HepG2 (cell line): ENCODE data around the gene MLN. TPM values are rescaled to one million over a fixed set of nuclear protein-coding genes. Genes with fewer than 3 reads are reported as not detected.

ENCODE experiments used
- ATAC-seq: fragments of 200-7000 bp; cut with Tn5 transposase; 3 replicates; pipeline ENCODE4 v1.9.1; 2020; ENCODE audit warnings: mild to moderate bottlenecking, moderate library complexity
- BruUV-seq: library from RNA; stranded (reverse); fragments of 400-500 nt; replicated peaks from 2 replicates; lab custom pipeline; 2021; lab: Mats Ljungman, UMichigan
- CTCF ChIA-PET: fragments of 300-600 bp; formaldehyde crosslinking; extraction: SDS; loops from one replicate; lab custom pipeline; 2021; ENCODE audit warnings: low total read pairs, inconsistent platforms, low intra/inter-chr PET ratio; lab: Yijun Ruan, JAX
- POLR2A ChIA-PET: fragments of 350-600 bp; sonication (Branson Sonifier 250); formaldehyde crosslinking; loops from one replicate; lab custom pipeline; 2020; ENCODE audit warnings: antibody characterized with exemption, inconsistent platforms; lab: Yijun Ruan, JAX
- DNase-seq: peaks from one replicate; pipeline ENCODE4 v3.0.0-alpha.2; 2015; ENCODE audit warnings: low spot score
- FAIRE-seq: peaks from 3 replicates; lab custom pipeline; 2011; peaks lifted over from hg19 to GRCh38; lab: Jason Lieb, UNC
- H2AFZ ChIP-seq: one replicate; pipeline ENCODE4 v1.6.1; 2011; ENCODE audit warnings: low read length, inconsistent platforms
- H3K27ac ChIP-seq: fragments of 300-600 bp; 3 replicates; pipeline ENCODE4 v1.8.0; 2011; ENCODE audit warnings: mixed run types, mild to moderate bottlenecking, mixed read lengths, low read length, inconsistent platforms; ENCODE audit not compliant: insufficient read depth; ENCODE audit errors: extremely low read length
- H3K27me3 ChIP-seq, 2 experiments: fragments of 200-600 bp in 1 of 2; 2 replicates in 1 of 2; 3 replicates in 1 of 2; pipeline versions ENCODE4 v1.6.0 to v1.8.0; 2011; ENCODE audit warnings: low read length in 2 of 2, mild to moderate bottlenecking in 2 of 2, moderate library complexity in 2 of 2, inconsistent platforms in 1 of 2; ENCODE audit not compliant: insufficient read depth in 2 of 2, control insufficient read depth in 1 of 2
- H3K36me3 ChIP-seq, 2 experiments: fragments of 200-600 bp in 1 of 2; replicated peaks in 1 of 2; 2 replicates in 1 of 2; 3 replicates in 1 of 2; pipeline versions ENCODE4 v1.5.1 to v1.8.0; 2011; ENCODE audit warnings: low read length in 2 of 2, inconsistent platforms in 1 of 2; ENCODE audit not compliant: insufficient read depth in 2 of 2, control insufficient read depth in 1 of 2
- H3K4me1 ChIP-seq: 2 replicates; pipeline ENCODE4 v1.5.1; 2012; ENCODE audit warnings: low read length, inconsistent platforms; ENCODE audit not compliant: insufficient read depth
- H3K4me2 ChIP-seq: 2 replicates; pipeline ENCODE4 v1.6.0; 2011; ENCODE audit warnings: low read depth, low read length, inconsistent platforms
- H3K4me3 ChIP-seq, 3 experiments: fragments of 200-600 bp in 1 of 3; sonication (generic), shearing (Covaris generic) in 1 of 3; replicated peaks in 1 of 3; 2 replicates each; pipeline ENCODE4 v1.5.1; 2011 to 2016; ENCODE audit warnings: low read length in 3 of 3, inconsistent platforms in 2 of 3, low read depth in 2 of 3, mild to moderate bottlenecking in 2 of 3, control low read depth in 1 of 3, mixed read lengths in 1 of 3; ENCODE audit not compliant: insufficient read depth in 1 of 3
- H3K79me2 ChIP-seq: one replicate; pipeline ENCODE4 v1.6.1; 2011; ENCODE audit warnings: low read length, inconsistent platforms; ENCODE audit not compliant: insufficient read depth
- H3K9ac ChIP-seq: 2 replicates; pipeline ENCODE4 v1.6.0; 2011; ENCODE audit warnings: mild to moderate bottlenecking, low read depth, low read length, inconsistent platforms; ENCODE audit not compliant: insufficient read depth
- H3K9me3 ChIP-seq: 2 replicates; pipeline ENCODE4 v1.5.1; 2012; ENCODE audit warnings: mild to moderate bottlenecking, low read length
- H4K20me1 ChIP-seq: 2 replicates; pipeline ENCODE4 v1.6.0; 2011; ENCODE audit warnings: inconsistent platforms, mild to moderate bottlenecking, low read length, moderate library complexity; ENCODE audit not compliant: insufficient read depth
- ARHGAP35 ChIP-seq: sonication (generic); formaldehyde crosslinking; IDR thresholded peaks from 2 replicates; pipeline ENCODE4 v1.9.0; 2022; ENCODE audit warnings: mild to moderate bottlenecking, inconsistent platforms, moderate library complexity, missing genetic modification reagents, borderline replicate concordance
- BORCS8-MEF2B ChIP-seq: sonication (generic); formaldehyde crosslinking; IDR thresholded peaks from 2 replicates; pipeline ENCODE4 v1.8.0; 2022; ENCODE audit warnings: mild to moderate bottlenecking, missing genetic modification reagents
- CSRNP1 ChIP-seq: sonication (generic); formaldehyde crosslinking; IDR thresholded peaks from 2 replicates; pipeline ENCODE4 v1.8.1; 2023; ENCODE audit warnings: mild to moderate bottlenecking, missing genetic modification reagents
- CTCF ChIP-seq: sonication (generic); formaldehyde crosslinking; IDR thresholded peaks from 2 replicates; pipeline ENCODE4 v1.5.0; 2020; ENCODE audit warnings: mild to moderate bottlenecking, missing genetic modification reagents, moderate library complexity
- GTF2F1 ChIP-seq: fragments of 150-350 bp; IDR thresholded peaks from 2 replicates; pipeline ENCODE4 v1.6.1; 2014; ENCODE audit warnings: low read length
- HNF1B ChIP-seq: sonication (generic); formaldehyde crosslinking; IDR thresholded peaks from 2 replicates; pipeline ENCODE4 v1.5.1; 2020; ENCODE audit warnings: mild to moderate bottlenecking, moderate library complexity, missing genetic modification reagents
- NFATC3 ChIP-seq: sonication (generic); formaldehyde crosslinking; IDR thresholded peaks from 2 replicates; pipeline ENCODE4 v1.5.1; 2020; ENCODE audit warnings: mild to moderate bottlenecking, missing genetic modification reagents
- NFRKB ChIP-seq: fragments of 450-650 bp; IDR thresholded peaks from 2 replicates; pipeline ENCODE4 v1.6.1; 2017
- PRPF4 ChIP-seq: fragments of 200-400 bp; formaldehyde crosslinking; IDR thresholded peaks from 2 replicates; pipeline ENCODE4 v1.6.1; 2016; ENCODE audit warnings: low read length, low read depth; ENCODE audit not compliant: poor library complexity, severe bottlenecking
- THAP8 ChIP-seq: sonication (generic); formaldehyde crosslinking; IDR thresholded peaks from 2 replicates; pipeline ENCODE4 v1.5.1; 2020; ENCODE audit warnings: missing genetic modification reagents, mild to moderate bottlenecking, borderline replicate concordance
- ZC3H4 ChIP-seq: sonication (generic); formaldehyde crosslinking; IDR thresholded peaks from 2 replicates; pipeline ENCODE4 v1.4.0; 2020; ENCODE audit warnings: missing genetic modification reagents, borderline replicate concordance
- ZNF383 ChIP-seq: sonication (generic); formaldehyde crosslinking; IDR thresholded peaks from 2 replicates; pipeline ENCODE4 v1.4.0; 2020; ENCODE audit warnings: missing genetic modification reagents, mild to moderate bottlenecking, borderline replicate concordance
- ZNF558 ChIP-seq: sonication (generic); formaldehyde crosslinking; IDR thresholded peaks from 2 replicates; pipeline ENCODE4 v1.9.0; 2022; ENCODE audit warnings: mild to moderate bottlenecking, missing genetic modification reagents, borderline replicate concordance
- ZNF569 ChIP-seq: sonication (generic); formaldehyde crosslinking; IDR thresholded peaks from 2 replicates; pipeline ENCODE4 v1.5.0; 2020; ENCODE audit warnings: mild to moderate bottlenecking, missing genetic modification reagents, moderate library complexity, borderline replicate concordance
- ZXDC ChIP-seq: sonication (generic); formaldehyde crosslinking; IDR thresholded peaks from 2 replicates; pipeline ENCODE4 v1.5.0; 2020; ENCODE audit warnings: mild to moderate bottlenecking, missing genetic modification reagents
- WGBS: methylation state at CpG from one replicate; pipeline ENCODE4 v1.1.6; 2017; ENCODE audit warnings: low lambda C conversion rate; 5-methylcytosine and 5-hydroxymethylcytosine counted together
- in situ Hi-C: cut with HindIII; loops from 2 replicates; pipeline ENCODE4 v1.10.0; 2017; ENCODE audit warnings: low pct_unique_long_range_greater_than_20kb; ENCODE audit not compliant: extremely low pct_ligation_motif_present
- intact Hi-C: fragments of 100-400 bp; cut with micrococcal nuclease; formaldehyde crosslinking; loops from one replicate; pipeline ENCODE4 v1.10.0; 2022; ENCODE audit not compliant: unreplicated experiment
- polyA plus RNA-seq, 8 experiments: library from polyadenylated mRNA; depleted of rRNA in 3 of 8; stranded (reverse) in 7 of 8; unstranded in 1 of 8; fragments of >200 nt; fragmentation: Illumina TruSeq in 4 of 8; extraction: Trizol in 4 of 8; gene quantifications; 2 replicates each; pipeline versions ENCODE4 v1.2.1 to v1.2.3, GENCODE V29; 2011 to 2016; ENCODE audit warnings: low read depth in 4 of 8, missing spikeins in 1 of 8, mixed read lengths in 1 of 8; ENCODE audit not compliant: insufficient read depth in 1 of 8
- total RNA-seq, 5 experiments: library from RNA; depleted of rRNA; stranded (reverse); fragments of >200 nt; fragmentation: Illumina TruSeq; extraction: Trizol; gene quantifications; 2 replicates each; pipeline ENCODE4 v1.2.3, GENCODE V29; 2016; ENCODE audit warnings: low read depth in 1 of 5

Gene MLN
- total and polyA plus RNA-seq, 2 of the 13 experiments (the other 11 are each of a cell fraction or from before 2014, with no cell fraction given) = not detected

- CTCF ChIA-PET = interaction anchor here (0.9 kb wide), 1 partner anchor 45 kb away, joined by 3 read pairs; no protein-coding TSS in a partner anchor
- TF ChIP-seq HNF1B (CRISPR knock-in tag) (0 out of 2 replicates have a peak, but pooled peaks have one; percentile 27), PRPF4 (peak; percentile 4), NFRKB (no peak), ARHGAP35 (no peak), THAP8 (CRISPR knock-in tag) (0 out of 2 replicates have a peak, but pooled peaks have one; percentile 10), ZNF383 (0 out of 2 replicates have a peak, but pooled peaks have one; percentile 27), ZNF558 (CRISPR knock-in tag) (no peak), ZC3H4 (0 out of 2 replicates have a peak, but pooled peaks have one; percentile 11), CSRNP1 (0 out of 2 replicates have a peak, but pooled peaks have one; percentile 27), ZXDC (CRISPR knock-in tag) (no peak), NFATC3 (CRISPR knock-in tag) (no peak), ZNF569 (no peak), CTCF (CRISPR knock-in tag) (no peak), GTF2F1 (no peak), BORCS8-MEF2B (CRISPR knock-in tag) (no peak)
These were observed 14.3 kb downstream of the MLN start for GRCh38 chr6:33789550-33789895.

More at GRCh38 chr6:33789550-33789895, 14.3 kb downstream of the MLN start:
- H3K9ac ChIP-seq = no peak overlapping the region
- ATAC-seq (no peak), FAIRE-seq (no peak), DNase-seq (no peak)
- H3K27me3 ChIP-seq = peaks cover 0 to 16% of the 10 kb centered on the region in 2 experiments; a peak in 2 of 5 replicates
- BruUV-seq = TSS peak; percentile 76
- peaks cover 9% of the 10 kb centered on the region; the same call in 1 of the 2 replicates for H4K20me1 ChIP-seq
- H3K4me2 ChIP-seq = peak overlapping the region; percentile 60
- WGBS = 100% methylated on average over 11 of the region's 11 CpGs
- POLR2A ChIA-PET = interaction anchor here (2.0 to 2.1 kb wide), 2 partner anchors 11 to 78 kb away, joined by 7 to 13 read pairs; partner anchors contain the start of gene UQCC2
- no peaks in the 10 kb centered on the region; a peak in 2 of 5 replicates for H3K36me3 ChIP-seq
- peak overlapping the region; percentile 44 for H2AFZ ChIP-seq
- H3K9me3 ChIP-seq = no peaks in the 10 kb centered on the region
- peaks cover 24% of the 10 kb centered on the region for H3K79me2 ChIP-seq
- H3K4me1 ChIP-seq = peaks cover 48% of the 10 kb centered on the region
- peak overlapping the region in 1 of 3 experiments; percentile 81; a peak in 2 of 6 replicates for H3K4me3 ChIP-seq
- no peak overlapping the region for H3K27ac ChIP-seq
- in situ Hi-C loops = no loop called here
- intact Hi-C loops = no loop called here
